Psoas muscle (tissue), 8 donors: ENCODE measurements around the gene MCAT. TPM values are rescaled to one million over a fixed set of nuclear protein-coding genes. Genes with fewer than 3 reads are reported as not detected.

Source experiments
- ATAC-seq, 4 donors: fragments of 200-7000 bp; cut with Tn5 transposase; one replicate each; pipeline ENCODE4 v1.9.1; 2020; ENCODE audit warnings: moderate library complexity in 3 of 4, mild to moderate bottlenecking in 2 of 4
- DNase-seq, 2 donors: peaks; one replicate each; pipeline ENCODE4 v3.0.0-alpha.2; 2020
- H3K27ac ChIP-seq: fragments of 200-600 bp; one replicate; pipeline ENCODE4 v1.8.0; 2022
- H3K27me3 ChIP-seq, 3 donors: fragments of 200-600 bp in 1 of 3; one replicate each; pipeline versions ENCODE4 v1.6.1 to v1.8.0; 2013 to 2022; ENCODE audit warnings: low read length in 2 of 3, mild to moderate bottlenecking in 2 of 3, moderate library complexity in 1 of 3; ENCODE audit not compliant: insufficient read depth in 3 of 3
- H3K36me3 ChIP-seq, 2 donors: fragments of 200-600 bp in 1 of 2; one replicate each; pipeline versions ENCODE4 v1.6.1 to v1.8.0; 2013 to 2022; ENCODE audit warnings: low read depth in 1 of 2, mild to moderate bottlenecking in 1 of 2, moderate library complexity in 1 of 2; ENCODE audit not compliant: insufficient read depth in 1 of 2
- H3K4me1 ChIP-seq: fragments of 200-600 bp; one replicate; pipeline ENCODE4 v1.8.0; 2022
- H3K4me3 ChIP-seq: fragments of 200-600 bp; one replicate; pipeline ENCODE4 v1.8.0; 2022; ENCODE audit warnings: mild to moderate bottlenecking
- H3K9me3 ChIP-seq: fragments of 200-600 bp; one replicate; pipeline ENCODE4 v1.8.0; 2022
- CTCF ChIP-seq: fragments of 200-600 bp; IDR thresholded peaks from one replicate; pipeline ENCODE4 v1.8.0; 2022; ENCODE audit warnings: antibody characterized with exemption
- WGBS, 3 donors: extraction: QIAGEN DNeasy Blood & Tissue Kit; methylation state at CpG; one replicate each; pipeline versions ENCODE4 v1.1.6 to v1.1.7; 2013; 5-methylcytosine and 5-hydroxymethylcytosine counted together
- intact Hi-C, 2 donors: fragments of 100-400 bp; cut with DNase I; formaldehyde crosslinking; loops; one replicate each; pipeline versions ENCODE4 v1.11.0 to v1.14.2; 2022
- polyA plus RNA-seq, 3 donors: library from polyadenylated mRNA; stranded (reverse); fragments of 200-250 nt; gene quantifications; one replicate each; pipeline ENCODE4 v1.2.3, GENCODE V29; 2013
- total RNA-seq, 4 donors: library from RNA; stranded (reverse); fragmentation: NEBNext Ultra II Directional in 2 of 4; extraction: Animal tissue kit (Norgen Biotek cat#: 25700) in 2 of 4; gene quantifications; one replicate each; pipeline versions ENCODE4 v1.2.1 to v1.2.4, GENCODE V29; 2021 to 2023
- donor health status: healthy with polysubstance abuse.
- donor health status: DM: no; HTN: no; CAD: no; lungs with moderate emphysema.
- donor health status: Bipolar disorder and iron deficiency.
- donor health status: healthy.
- donor health status: DM: yes; HTN: yes; CAD: no.
- donor health status: DM: no; HTN: no; CAD: no.
- donor health status: DM: no; HTN: no; CAD: no.
- donor health status: DM: yes; HTN: yes; CAD: no.

Gene MCAT
- total and polyA plus RNA-seq, 7 donors: 14.8 to 33.4 (median 21.7) TPM

DNA sequence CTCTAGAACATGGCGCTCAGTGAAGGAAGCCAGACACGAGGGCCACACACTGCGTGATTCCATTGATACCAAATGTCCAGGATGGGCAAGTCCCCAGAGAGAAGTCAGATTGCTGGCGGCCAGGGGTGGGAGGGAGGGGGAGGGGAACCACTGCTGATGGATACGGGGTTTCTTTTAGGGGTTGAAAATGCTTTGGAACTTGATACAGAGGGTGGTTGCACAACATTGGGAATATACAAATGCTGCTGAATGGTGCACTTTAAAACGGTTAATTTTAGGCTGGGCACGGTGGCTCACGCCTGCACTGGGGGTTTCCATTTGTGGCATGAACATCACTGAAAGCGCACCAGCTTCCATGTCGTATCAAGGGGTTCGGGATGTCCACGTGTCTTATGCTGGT lies 13.2 kb upstream of the MCAT start:
- WGBS, 3 donors: 50 to 66% (median 55%) methylated on average over 12 of the region's 12 CpGs
- Histone ChIP-seq H3K27me3 (no peaks in the 10 kb centered on the region), H3K4me3 (no peak overlapping the region), H3K36me3 (no peaks in the 10 kb centered on the region), H3K9me3 (no peaks in the 10 kb centered on the region), H3K27ac (no peak overlapping the region), H3K4me1 (peaks cover 9% of the 10 kb centered on the region)
- no peak for DNase-seq
- no peak for ATAC-seq
- no peak for TF ChIP-seq CTCF
- intact Hi-C loops: no loop called here

GRCh38 chr22:43155789-43156188 lies 12.6 kb upstream of the MCAT start:
- Histone ChIP-seq H3K27me3 (no peaks in the 10 kb centered on the region), H3K9me3 (no peaks in the 10 kb centered on the region), H3K27ac (no peak overlapping the region), H3K4me3 (no peak overlapping the region), H3K36me3 (no peaks in the 10 kb centered on the region), H3K4me1 (peaks cover 9% of the 10 kb centered on the region)
- ATAC-seq (no peak), DNase-seq (no peak)
- no peak for TF ChIP-seq CTCF
- intact Hi-C loops: no loop called here
- WGBS, 3 donors: 53 to 84% (median 61%) methylated on average over 5 of the region's 5 CpGs

- WGBS, 3 donors: 81 to 84% (median 82%) methylated on average over 26 to 27 of the region's 27 CpGs
- DNase-seq: peak; percentile 59 to 75
These were observed 11.8 kb upstream of the MCAT start for GRCh38 chr22:43154887-43155536.

DNA sequence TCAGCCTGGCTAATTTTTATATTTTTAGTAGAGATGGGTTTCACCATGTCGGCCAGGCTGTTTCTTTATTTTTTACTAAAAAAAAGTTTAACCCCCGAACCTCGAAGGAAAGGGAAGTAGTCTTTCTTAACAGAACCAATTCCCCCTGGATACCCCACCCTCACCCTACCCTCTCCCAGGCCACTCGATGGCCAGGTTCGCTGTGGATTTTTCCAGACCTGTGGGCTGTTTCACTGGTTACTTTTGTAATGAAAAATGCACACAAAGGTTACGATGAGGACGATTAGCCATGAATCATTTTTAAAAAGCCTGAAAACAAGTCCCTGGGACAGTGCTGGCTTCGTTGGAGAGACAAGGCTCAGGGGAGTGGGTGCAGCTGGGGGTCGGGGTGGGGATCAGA lies 10.7 kb upstream of the MCAT start:
- intact Hi-C loops: no loop called here
- TF ChIP-seq CTCF: no peak
- DNase-seq (no peak), ATAC-seq (no peak)
- Histone ChIP-seq H3K4me3 (no peak overlapping the region), H3K27me3 (no peaks in the 10 kb centered on the region), H3K4me1 (peaks cover 9% of the 10 kb centered on the region), H3K36me3 (no peaks in the 10 kb centered on the region), H3K9me3 (no peaks in the 10 kb centered on the region), H3K27ac (no peak overlapping the region)
- 71 to 73% (median 72%) methylated on average over 9 of the region's 9 CpGs for WGBS, 3 donors

More at GRCh38 chr22:43154887-43155536, 11.8 kb upstream of the MCAT start:
- Histone ChIP-seq H3K36me3 (no peaks in the 10 kb centered on the region), H3K9me3 (no peaks in the 10 kb centered on the region), H3K4me1 (peaks cover 9% of the 10 kb centered on the region), H3K4me3 (no peak overlapping the region), H3K27ac (no peak overlapping the region), H3K27me3 (no peaks in the 10 kb centered on the region)
- intact Hi-C loops: no loop called here
- ATAC-seq: no peak
- TF ChIP-seq CTCF: no peak
